Stimulated activated CD8-positive, alpha-beta memory T cell treated with anti-CD3 and anti-CD28 coated beads, Interleukin-12 subunit alpha, Interleukin-12 subunit beta, amount 100 ng/mL, for 4 hours (primary cell): ENCODE data around the gene C19orf73.
"Not testable (repeated sequence)": the region's sequence is repeated elsewhere in the genome, so short reads cannot be mapped to it uniquely, and the experiment has no call there.

Experiments used
- DNase-seq: peaks from one replicate; pipeline ENCODE4 v3.0.0-alpha.2; 2020; ENCODE audit warnings: low read depth

Gene C19orf73

DNA sequence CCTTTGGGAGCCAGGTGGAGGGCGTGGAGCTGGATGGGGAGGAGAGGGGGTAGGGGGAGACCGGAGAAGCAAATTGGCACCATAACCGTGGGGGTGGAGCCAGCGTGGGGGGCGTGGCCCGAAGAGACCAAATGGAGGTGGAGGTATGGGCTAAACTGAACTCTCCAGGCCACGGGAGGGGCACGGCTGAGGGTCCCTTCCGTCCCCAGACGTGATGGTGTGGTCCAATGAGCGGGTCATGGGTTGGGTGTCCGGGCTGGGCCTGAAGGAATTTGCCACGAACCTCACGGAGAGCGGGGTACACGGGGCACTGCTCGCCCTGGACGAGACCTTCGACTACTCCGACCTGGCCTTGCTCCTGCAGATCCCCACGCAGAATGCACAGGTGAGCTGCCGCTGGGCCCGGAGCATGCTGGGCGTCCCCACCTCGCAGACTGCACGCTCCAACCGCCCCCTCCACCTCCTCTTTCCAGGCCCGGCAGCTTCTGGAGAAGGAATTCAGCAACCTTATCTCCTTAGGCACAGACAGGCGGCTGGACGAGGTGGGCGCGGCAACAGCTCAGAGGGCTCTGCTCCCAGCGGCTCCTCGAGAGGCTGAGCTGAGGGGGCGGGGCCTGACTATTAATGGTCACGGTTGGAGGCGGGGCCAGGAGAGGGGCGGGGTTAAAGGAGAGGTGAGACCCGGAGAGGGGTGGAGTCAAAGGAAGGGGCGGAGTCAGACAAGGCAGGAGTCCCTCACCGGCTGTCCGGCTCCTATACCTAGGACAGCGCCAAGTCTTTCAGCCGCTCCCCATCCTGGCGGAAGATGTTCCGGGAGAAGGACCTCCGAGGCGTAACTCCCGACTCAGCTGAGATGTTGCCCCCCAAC is 30.1 kb upstream of the C19orf73 start:
- DNase-seq, result peak; percentile 41

DNA sequence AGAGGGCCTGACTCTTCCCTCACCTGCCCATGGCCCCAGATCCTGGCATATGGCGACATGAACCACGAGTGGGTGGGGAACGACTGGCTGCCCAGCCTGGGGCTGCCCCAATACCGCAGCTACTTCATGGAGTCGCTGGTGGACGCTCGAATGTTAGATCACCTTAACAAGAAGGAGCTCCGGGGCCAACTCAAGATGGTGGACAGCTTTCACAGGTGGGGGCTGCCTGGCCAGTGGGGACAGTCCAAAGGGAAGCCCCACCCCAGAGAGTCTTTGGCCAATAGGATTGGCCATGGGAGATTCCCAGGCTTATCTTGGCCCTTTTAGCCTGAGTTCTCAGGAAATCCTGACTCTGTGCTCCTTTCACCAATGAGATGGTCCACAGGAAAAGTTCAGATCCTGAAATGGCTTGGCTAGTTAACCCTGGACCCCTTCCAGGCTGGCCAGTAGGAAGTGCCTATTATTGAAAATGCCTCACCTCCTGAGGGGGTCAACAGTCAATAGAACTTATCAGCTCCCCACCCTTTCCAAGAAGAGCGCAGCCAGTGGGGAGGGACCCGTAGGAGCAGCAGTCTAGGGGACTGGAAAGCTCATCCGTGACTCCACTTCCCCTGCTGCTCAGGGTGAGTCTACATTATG is 29.2 kb upstream of the C19orf73 start:
- DNase-seq, result no peak

DNA sequence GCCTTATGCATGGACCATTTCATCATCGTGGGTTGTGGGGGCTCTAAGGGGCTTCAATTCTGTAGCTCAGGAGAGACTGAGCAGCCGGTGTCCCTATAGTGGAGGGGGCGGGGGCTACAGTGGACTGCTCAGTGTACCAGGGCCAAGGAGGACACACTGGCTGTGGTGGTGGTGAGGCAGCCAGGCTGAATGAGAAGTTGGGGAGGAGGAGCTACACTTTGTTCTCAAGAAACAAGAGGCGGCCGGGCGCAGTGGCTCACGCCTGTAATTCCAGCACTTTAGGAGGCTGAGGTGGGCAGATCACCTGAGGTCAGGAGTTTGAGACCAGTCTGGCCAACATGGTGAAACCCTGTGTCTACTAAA is 27.4 kb upstream of the C19orf73 start:
- not testable (repeated sequence) for DNase-seq

DNA sequence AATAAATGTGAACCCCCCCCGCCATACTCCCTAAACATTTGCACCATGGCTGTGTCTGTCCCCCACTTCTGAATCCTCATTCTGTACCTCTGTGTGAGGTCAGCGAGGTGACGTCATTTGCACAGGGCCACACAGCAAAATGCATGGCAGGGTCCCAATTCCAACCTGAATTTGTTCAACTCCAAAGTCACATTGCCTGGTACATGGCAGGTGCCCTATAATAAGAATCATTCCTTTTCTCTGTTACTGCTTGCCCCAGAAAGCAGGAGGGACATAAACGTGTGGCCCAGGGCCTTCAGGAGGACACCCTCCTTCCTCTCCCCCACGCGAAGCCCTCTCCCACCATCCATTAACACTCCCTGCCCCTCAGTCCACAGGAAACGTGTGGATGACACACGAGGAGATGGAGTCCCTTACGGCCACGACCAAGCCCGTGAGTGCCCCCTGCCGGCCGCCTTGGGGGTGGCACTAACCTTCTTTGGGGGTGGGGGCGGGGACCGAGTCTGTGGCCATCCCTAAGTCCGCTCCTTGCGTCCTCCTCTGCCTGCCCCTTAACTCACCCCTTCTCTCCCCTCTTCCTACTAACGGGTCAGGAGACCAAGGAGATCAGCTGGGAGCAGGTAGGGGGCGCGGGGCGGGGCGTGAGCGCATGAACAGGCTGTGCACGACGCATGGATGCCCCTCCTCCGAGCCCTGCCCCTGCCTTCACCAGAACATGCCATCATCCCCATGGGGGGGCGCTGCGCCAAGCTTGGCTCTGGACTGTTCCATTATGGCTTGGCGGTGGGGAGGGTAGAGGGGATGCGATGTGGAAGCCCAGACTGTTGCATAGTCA is 26.8 kb upstream of the C19orf73 start:
- DNase-seq, result peak; percentile 56

DNA sequence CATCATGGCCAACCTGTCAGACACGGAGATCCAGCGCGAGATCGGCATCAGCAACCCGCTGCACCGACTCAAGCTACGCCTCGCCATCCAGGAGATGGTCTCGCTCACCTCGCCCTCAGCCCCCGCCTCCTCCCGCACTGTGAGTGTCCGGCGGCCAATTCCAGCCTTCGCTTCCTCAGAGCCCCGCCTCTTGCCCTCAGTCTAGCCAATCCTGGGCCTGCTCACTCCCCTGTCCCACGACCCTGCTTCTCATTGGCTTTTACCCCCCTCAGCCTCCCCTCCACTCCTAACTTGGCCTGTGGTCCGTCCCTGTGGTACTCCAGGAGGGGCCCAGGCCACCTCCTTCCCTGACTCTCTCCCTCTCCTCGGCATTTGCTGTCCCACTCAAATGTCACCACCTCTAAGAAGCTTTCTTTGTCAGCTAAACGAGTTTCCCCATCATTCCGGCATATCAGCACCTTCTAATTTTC is 24.0 kb upstream of the C19orf73 start:
- no peak for DNase-seq

DNA sequence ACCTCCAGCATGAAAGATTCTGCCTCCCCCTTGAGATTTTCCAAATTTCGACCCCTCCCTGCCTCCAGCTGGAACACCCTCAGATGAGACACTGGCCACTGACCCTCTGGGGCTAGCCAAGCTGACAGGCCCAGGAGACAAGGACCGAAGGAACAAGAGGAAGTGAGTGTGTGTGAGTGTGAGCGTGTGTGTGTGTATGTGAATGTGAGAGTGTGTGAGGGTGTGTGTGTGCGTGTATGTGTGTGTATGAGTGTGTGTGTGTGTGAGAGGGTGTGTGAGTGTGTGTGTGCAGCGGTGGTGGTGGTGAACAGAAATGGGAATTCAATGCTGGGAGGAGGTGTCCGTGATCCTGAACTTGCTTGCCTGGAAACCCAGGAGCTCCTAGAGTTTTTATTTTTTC is 22.4 kb upstream of the C19orf73 start:
- DNase-seq, result no peak

DNA sequence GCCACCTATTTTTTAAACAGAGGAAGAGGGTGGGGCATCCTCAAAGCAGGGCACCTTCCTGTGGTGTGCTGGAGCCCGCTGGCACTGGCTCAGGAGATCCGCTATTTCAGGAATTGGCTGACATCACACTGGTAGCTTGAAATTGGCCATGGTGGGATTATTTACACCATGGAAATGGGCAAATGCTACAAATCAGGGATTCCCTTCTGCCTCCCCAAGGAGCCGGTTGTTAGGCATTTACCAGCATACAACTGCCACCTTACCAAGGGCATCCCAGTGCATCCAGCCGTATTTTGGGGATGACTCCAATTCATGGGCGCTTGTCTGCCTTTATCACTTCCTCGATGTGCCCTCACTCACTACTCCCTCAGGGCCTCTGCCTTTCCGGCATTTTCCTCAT is 22.0 kb upstream of the C19orf73 start:
- DNase-seq, result no peak

DNA sequence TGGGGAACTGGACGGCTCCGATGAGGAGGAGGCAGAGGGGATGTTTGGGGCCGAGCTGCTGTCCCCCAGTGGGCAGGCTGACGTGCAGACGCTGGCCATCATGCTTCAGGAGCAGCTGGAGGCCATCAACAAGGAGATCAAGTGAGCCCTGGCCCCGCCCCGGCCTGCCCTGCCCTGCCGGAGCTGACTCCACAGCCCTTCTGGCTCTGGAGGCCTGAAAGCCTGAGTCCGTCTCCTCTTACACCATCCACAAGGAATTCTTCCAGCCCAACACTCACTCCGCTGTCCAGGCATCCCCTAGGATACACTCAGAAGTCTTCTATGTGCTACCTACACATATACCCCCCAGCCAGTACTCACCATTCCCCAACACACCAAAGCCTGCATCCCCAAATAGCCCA is 17.8 kb upstream of the C19orf73 start:
- DNase-seq, result no peak

DNA sequence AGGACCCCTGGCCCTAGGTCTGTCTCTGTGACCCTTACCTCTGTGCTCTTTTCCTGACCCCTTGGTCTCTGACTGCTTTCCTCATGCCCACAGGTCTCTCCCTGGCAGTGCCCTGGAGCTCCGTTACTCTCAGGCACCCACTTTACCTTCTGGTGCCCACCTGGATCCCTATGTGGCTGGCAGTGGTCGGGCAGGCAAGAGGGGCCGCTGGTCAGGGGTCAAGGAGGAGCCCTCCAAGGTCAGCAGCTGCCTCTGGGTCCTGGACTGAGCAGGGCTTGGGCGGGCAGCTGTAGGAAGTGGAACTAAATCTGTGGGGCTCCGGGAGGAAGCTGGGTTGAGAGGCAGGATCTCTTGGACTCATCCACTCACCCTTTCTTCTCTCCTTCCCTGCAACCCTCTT is 16.7 kb upstream of the C19orf73 start:
- no peak for DNase-seq

DNA sequence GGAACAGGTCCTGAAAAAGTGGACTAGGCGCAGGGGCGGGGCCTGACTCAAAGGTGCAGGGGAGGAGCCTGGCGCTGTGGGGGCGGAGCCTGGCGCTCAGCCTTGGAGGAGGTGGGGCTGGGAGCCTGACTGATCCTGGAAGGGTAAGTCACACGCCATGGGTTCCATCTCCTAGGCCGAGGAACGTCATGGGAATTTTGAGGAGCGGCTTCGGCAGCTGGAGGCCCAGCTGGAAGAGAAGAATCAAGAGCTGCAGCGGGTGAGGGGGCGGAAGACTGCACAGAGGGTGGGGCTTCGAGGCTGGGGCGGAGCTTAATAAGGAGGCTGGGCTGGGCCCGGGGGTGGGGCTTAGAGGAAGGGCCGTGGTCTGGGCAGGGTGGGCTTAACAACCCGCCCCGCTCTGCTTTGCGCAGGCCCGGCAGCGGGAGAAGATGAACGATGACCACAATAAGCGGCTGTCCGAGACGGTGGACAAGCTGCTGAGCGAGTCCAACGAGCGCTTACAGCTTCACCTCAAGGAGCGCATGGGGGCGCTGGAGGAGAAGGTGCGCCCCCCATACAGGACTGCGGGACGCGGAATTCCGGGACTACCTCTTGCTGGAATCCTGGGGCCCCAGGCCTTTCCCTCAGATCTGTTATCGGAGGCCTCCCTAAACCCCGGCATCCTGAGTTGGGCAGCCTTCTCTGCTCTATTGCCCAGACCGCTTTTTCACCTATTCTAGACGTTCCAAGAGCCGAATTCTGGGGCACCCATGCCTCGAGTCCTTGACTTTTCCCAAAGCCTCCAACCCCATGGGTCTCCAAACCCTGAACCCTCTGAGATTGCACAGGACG is 14.9 kb upstream of the C19orf73 start:
- DNase-seq, result no peak

DNA sequence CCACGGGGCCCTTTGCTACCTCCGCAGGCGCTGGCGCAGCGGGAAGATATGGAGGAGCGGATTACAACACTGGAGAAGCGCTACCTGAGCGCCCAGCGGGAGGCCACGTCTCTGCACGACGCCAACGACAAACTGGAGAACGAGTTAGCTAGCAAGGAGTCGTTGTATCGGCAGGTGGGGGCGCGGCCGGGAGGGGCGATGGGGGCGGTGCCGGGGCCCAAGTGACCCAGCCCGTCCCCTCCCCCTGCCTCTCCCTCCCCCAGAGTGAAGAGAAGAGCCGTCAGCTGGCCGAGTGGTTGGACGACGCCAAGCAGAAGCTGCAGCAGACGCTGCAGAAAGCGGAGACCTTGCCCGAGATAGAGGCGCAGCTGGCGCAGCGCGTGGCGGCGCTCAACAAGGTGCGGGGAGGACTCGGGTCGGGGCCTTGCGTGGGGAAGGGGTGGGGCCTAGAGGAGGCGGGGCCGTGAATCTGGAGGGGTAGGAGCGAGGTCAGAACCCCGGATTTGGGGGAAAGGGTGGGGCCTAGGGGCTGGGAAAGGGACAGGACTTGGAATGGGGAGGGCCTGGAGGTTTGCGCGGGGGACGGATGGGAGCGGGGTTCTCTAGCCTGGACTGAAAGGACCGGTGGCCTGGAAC is 14.1 kb upstream of the C19orf73 start:
- no peak for DNase-seq

DNA sequence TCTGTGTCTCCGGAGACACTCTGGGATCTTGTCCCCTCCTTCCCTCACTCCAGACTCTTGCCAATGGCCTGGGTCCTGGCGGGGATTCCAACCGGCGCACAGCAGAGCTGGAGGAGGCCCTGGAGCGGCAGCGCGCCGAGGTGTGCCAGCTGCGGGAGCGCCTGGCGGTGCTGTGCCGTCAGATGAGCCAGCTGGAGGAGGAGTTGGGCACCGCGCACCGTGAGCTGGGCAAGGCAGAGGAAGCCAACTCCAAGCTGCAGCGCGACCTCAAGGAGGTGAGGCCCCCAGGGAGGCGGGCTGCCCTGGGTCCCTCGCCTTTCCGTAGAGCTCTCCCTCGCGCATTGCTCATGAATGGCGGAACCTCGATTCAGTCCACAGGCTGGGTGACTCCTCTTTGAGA is 11.4 kb upstream of the C19orf73 start:
- no peak for DNase-seq

DNA sequence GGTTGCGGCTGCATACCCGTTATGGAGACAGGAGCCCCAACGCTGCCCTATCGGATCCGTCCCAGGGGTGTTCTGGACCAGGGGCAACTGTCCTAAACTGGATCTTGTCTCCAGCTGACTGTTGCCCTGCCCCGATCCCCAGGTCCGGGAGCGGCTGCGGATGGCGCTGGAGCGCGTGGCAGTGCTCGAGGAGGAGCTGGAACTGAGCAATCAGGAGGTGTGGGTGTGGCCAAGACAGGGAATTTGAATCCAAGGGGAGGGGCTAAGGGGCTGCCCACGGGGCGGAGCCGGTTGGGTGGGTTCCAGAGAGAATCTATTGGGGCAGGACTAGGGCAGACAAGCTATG is 10.3 kb upstream of the C19orf73 start:
- no peak for DNase-seq

DNA sequence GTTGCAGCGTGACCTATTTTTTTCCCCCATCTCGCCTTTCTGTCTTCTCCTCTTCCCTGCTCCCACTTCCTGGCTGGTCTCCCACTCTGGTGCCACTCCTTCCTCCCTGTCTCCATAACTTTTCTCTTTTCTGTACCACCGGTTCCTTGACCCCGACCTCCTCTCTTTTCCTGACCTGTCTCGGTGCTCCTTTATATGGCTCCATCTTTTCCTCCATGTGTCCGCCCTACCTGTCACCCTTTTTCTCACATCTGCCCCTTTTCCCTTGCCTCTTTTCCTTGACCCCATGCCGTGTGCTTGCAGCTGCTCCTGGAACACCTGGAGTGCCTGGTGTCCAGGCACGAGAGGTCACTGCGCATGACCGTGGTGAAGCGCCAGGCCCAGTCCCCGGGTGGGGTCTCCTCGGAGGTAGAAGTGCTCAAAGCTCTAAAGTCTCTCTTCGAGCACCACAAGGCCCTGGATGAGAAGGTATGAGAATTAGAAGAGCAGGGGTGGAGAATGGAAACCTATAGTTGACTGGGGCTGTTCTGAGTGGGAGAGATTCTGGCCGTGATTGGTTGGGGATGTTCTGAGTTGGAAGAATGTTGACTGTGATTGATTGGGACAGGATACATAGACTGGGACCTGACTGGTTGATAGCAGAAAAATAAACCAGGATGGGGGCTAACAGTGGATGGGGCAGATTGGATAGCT is 9.7 kb upstream of the C19orf73 start:
- no peak for DNase-seq

DNA sequence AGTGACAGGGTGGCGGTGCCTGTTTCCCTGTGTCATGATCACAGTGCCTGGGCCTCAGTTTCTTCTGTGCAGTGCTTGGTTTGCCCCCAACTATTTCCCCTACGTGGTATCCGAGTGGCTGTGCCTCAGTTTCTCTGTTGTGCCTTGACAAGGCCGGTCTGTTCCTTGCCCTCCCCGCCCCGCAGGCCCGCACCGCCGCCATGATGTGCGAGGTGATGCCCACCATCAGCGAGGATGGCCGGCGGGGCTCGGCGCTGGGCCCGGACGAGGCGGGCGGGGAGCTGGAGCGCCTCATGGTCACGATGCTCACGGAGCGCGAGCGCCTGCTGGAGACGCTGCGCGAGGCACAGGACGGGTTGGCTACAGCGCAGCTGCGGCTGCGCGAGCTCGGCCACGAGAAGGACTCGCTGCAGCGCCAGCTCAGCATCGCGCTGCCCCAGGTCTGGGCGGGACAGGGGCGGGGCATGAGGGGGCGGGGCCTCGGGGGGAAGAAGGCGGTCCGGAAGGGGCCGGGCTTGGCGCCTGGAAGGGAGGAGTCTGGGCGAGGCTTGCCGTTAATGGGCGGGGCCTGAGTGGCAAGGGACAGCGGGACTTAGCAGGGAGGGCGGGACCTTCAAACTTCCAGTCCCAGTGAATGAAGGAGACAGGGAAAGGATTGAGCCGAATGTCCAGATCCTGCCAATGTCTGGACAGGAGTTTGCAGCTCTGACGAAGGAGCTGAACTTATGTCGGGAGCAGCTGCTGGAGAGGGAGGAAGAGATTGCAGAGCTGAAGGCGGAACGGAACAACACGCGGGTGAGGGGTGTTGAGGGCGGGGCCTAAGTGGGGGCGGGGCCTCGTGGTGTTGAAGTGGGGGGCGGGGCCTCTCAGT is 9.0 kb upstream of the C19orf73 start:
- peak; percentile 90 for DNase-seq

DNA sequence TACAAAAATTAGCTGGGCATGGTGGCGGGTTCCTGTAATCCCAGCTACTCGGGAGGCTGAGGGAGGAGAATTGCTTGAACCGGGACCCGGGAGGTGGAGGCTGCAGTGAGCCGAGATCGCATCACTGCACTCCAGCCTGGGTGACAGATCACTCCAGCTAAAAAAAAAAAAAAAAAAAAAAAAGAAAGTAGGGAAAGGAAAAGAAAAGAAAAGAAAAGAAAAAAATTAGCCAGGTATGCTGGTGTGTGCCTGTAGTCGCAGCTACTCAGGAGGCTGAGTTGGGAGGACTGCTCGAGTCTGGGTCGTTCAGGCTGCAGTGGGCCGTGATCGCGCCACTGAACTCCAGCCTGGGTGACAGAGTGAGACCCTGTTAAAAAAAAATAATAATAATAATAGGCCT is 8.3 kb upstream of the C19orf73 start:
- DNase-seq, result not testable (repeated sequence)

DNA sequence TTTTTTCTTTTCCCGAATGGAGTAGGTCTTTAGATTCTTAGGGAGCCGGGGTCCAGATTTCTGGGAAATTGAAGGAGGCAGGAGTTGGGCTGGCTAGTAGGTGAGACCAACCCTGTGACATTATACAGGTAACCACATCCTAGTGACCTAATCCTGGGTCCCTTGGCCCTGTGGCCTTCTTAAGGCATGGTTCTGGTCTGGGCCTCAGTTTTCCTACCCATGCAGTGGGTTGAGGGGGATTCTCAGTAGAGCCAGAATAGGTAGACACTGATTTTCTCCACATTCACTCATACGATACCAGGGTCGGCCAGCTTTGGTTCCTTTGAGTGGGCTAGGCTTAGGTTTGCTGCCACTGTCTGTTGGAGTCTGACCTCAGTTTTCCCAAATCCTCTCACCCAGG is 7.6 kb upstream of the C19orf73 start:
- no peak for DNase-seq

DNA sequence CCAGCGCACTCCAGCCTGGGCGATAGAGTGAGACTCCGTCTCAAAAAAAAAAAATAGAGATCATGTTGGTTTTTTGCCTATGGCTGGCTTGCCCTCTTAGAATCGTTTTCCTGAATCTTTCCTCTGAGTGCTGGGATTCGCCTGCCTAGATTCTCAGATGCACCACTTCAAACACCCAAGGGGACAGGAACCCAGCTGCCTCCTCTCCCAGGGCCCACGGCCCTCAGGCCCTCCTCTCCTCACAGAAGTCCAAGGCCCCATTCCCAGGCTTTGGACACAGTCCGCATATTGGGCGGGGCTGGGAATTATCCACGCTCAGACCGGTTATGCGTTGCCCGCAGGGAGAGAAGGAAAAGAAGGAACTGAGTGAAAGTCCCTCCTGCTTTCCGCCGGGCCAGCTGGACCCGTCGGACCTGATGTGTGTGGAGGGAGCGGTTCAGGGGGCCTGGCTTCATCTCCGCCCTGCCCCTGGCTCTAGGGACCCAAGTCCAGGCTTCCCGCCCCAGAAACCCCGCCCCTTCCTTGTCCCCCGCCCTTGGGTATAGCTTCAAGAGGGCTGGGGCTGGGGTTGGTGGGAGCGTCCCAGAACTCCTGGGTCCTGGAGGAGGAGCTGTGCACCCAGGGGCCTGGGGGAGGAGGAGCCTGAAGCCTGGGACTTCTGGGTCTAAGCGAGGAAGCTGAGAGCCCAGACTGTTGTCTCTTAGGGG is 6.2 kb upstream of the C19orf73 start:
- DNase-seq, result no peak

DNA sequence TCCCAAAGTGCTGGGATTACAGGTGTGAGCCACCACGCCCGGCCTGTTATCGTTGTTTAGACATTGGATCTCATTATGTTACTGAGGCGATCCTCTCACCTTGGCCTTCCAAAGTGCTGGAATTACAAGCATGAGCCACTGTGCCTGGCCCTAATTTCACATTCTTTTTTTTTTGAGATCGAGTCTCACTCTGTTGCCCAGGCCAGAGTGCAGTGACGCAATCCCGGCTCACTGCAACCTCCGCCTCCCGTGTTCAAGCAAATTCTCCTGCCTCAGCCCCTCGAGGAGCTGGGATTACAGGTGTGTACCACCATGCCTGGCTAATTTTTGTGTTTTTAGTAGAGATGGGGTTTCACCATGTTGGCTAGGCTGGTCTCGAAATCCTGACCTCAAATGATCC is 4.3 kb upstream of the C19orf73 start:
- DNase-seq, result not testable (repeated sequence)
